GF-D8 (cell line): ENCODE data around the gene GLS.

ENCODE experiments used
- DNase-seq: peaks from one replicate; lab custom pipeline; 2025; lab: John Stamatoyannopoulos, UW

Gene GLS

DNA sequence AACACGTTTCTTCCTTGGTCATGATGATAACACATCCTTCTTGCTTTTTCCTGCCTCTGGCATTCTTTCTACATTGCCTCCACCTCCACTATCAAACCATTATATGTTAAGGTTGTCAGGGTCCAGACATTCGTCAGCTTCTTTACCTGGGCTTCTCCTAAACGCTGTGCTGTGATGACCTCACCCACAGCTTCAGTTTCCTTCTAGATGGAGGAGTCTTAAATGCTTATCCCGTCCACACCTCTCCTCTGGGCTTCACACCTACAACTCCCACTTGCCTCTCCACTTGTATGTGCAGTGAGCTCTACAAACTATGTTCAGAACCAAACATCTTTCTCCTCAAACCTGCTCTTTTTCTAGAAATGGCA, 134.0 kb downstream of the GLS start:
- DNase-seq, result no peak
